T-helper 2 cell (primary cell): Measurements from ENCODE around the gene EML5.

Source experiments
- DNase-seq, 5 experiments: peaks; one replicate each; pipeline versions ENCODE4 v3.0.0 to v3.0.0-alpha.2; 2012 to 2022

Gene EML5

DNA sequence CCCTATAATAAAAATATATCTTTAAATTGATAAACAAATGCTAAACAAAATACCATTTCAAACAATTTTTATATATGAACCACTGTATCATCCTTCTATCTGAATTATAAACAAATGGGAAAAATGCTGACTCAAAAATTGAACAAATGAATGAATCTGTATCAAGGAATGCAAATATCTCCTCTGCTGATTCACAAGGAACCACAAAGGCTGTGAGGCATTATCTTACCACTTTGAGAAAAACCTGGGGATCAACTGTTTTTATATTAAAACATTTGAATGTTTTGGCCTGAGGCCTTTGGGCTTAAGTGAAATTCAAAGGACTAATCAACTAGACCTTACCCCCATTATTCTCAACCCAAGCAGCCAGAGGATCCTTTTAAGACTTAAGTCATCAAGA is 86.3 kb downstream of the EML5 start:
- DNase-seq = no peak

DNA sequence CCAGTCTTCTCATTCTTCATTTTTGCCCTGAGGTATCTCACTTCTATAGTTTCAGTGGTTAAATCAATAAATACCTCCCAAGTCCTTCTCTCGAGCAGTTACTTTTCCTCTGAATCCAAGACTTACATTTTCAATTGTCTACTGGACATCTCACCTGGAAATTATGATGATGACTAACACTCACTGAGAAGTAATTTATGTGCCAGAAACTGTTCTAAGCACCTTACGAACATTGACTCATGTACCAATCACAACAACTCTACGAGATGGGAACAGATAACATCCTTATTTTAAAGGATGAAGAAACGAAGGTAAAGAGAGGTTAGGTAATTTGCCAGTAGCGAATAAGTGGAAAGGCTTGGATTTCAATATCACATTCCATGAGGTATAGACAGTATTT is 94.1 kb downstream of the EML5 start:
- no peak for DNase-seq

GRCh38 chr14:88695870-88696269 is 96.9 kb downstream of the EML5 start:
- DNase-seq = no peak

- DNase-seq = no peak
Measured at GRCh38 chr14:88688386-88688785, 104.4 kb downstream of the EML5 start.

- no peak for DNase-seq
Measured at GRCh38 chr14:88683119-88683518, 109.6 kb downstream of the EML5 start.

GRCh38 chr14:88682495-88683114 is 110.1 kb downstream of the EML5 start:
- no peak for DNase-seq

DNA sequence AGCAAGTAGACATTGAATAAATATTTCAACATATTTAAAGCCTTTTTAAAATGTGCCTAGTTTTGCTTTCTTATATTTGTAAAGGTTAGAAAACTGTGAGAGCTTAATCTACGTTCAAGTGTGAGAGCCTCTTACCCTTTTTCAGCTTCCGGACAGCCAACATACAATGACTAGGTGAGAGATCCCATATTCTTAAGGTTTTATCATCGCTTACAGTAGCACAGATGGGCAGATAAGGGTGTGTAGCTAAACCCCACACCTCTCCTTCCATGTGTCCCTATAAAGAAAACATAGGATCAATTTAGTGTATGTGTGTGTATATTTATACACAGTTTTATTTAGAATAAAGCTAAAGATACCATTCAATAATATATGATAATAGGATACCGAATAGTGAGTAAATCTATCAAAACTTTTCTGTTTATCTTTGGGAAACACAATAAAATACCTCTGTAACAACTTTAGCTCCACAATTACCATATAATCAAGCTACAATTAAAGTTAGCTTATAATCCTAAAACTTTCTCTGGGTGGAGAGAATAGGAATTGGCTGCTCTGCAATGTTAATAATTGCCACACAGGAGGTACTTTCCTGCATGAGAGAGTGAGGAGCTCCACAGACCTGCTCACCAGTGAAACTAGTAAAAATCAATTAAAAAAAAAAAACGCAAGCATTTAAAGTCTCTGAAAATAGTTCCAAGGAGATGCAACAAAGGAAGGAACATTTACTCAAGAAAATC is 110.8 kb downstream of the EML5 start:
- DNase-seq = no peak

- DNase-seq = no peak
Measured at GRCh38 chr14:88669346-88669745, 123.4 kb downstream of the EML5 start.

DNA sequence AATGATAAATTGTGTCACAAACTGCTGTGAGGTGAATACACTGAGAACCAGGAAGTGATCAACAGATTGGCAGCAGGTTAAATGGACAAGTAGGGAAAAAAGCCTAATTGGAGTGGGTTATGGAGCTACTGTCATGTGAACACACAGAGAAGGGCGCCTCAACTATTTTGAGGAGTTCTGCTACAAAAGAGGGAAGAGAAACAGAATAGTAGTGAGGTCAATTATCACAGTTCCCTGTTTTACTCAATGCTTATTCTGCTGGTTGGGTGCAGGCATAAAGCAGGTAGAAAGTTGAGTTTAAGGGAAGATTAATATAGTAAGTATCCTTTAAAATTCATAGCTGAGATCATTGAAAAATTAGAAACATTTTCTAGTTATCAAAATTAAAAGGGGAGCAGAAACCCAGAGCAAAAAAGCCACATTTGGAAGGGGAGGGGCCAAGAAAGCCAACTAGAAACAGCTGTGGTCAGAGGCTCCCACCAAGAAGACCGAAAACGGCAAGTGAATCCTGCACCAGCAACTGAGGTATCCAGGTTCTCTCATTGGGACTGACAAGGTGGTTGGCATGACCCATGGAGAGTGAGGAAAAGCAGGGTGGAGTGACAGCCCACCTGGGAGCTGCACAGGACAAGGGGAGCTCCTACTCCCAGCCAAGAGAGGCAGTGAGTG is 124.2 kb downstream of the EML5 start:
- no peak for DNase-seq

- DNase-seq = peak in 2 of 5 experiments; percentile 17 to 75
Measured at GRCh38 chr14:88667555-88668273, 125.0 kb downstream of the EML5 start.

DNA sequence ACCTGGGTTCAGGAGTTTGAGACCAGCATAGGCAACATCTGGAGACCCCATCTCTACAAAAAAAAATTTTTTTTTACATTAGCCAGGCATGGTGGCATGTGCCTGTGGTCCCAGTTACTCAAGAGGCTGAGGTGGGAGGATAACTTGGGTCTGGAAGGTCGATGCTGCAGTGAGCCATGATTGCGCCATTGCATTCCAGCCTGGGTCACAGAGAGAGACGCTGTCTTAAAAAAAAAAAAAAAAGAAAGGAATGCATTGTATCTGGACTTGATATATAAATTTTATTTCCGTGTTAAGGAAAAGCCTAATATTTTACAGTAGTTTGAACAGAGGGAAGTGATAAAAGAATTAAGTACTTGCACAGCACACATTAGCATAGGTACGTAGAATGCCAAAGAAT is 132.7 kb downstream of the EML5 start:
- no peak for DNase-seq

GRCh38 chr14:88639221-88639620 is 153.5 kb downstream of the EML5 start:
- no peak for DNase-seq

GRCh38 chr14:88632512-88632911 is 160.2 kb downstream of the EML5 start:
- DNase-seq = no peak

- DNase-seq = no peak
Measured at GRCh38 chr14:88631091-88631490, 161.7 kb downstream of the EML5 start.

DNA sequence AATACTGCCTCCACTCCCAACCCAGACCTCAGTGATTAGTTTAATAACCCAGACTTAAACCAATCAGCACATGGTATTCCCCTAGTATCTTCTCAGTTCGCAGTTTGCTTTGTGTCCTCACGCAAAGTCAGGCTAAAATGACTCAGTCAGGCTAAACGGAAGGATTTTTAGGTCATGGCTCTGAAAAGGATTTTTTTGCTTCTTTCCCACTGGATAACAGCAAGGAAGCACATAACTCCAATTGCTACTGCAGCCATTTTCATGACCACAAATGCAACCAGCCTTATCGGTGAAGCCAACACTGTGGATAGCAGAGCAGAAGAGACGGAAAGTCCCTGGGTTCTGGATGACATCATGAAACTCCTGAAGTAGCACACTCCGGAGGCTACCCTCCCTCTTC is 162.2 kb downstream of the EML5 start:
- DNase-seq = no peak

- DNase-seq = no peak
Measured at GRCh38 chr14:88628462-88628861, 164.3 kb downstream of the EML5 start.

GRCh38 chr14:88628033-88628432 is 164.7 kb downstream of the EML5 start:
- DNase-seq = no peak

GRCh38 chr14:88625671-88626070 is 167.1 kb downstream of the EML5 start:
- no peak for DNase-seq

- no peak for DNase-seq
Measured at GRCh38 chr14:88621100-88621499, 171.7 kb downstream of the EML5 start.

DNA sequence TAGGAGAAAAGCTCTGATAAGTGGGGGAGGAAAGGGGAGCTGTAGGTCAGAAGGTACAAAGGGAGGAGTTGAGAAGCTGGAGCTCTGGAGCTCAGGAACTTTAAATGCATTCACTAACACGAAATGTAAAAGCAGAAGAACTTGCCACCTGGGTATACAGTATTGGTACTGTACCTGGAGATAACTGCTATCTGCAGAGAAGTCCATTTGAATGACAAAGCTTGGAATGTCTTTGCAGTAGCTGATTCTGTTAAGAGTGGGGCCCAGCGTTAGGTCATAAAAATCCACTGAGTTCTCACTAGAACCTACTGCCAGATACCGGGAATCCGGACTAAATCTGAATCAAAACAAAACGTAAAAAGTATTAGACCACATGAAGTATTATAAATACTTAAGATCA is 174.3 kb downstream of the EML5 start:
- DNase-seq = no peak

GRCh38 chr14:88617479-88617878 is 175.3 kb downstream of the EML5 start:
- no peak for DNase-seq

DNA sequence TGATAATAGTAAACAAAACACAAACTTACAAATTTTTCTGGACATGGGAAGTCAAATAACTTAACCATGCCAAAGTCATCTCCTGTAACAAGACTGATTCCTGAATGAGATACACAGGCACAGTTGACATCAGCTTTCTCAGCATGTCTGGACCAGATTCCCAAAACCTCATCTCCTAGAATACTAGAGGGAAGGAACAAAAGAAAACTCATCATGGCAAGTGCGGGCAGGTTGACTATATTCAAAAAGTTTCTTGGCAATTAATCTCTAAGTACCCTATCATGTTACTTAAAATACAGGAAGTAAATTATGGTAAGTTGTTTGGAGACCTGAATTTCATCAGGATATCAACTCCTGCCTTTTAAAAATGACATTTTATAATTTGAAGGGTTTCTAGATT is 176.1 kb downstream of the EML5 start:
- no peak for DNase-seq

DNA sequence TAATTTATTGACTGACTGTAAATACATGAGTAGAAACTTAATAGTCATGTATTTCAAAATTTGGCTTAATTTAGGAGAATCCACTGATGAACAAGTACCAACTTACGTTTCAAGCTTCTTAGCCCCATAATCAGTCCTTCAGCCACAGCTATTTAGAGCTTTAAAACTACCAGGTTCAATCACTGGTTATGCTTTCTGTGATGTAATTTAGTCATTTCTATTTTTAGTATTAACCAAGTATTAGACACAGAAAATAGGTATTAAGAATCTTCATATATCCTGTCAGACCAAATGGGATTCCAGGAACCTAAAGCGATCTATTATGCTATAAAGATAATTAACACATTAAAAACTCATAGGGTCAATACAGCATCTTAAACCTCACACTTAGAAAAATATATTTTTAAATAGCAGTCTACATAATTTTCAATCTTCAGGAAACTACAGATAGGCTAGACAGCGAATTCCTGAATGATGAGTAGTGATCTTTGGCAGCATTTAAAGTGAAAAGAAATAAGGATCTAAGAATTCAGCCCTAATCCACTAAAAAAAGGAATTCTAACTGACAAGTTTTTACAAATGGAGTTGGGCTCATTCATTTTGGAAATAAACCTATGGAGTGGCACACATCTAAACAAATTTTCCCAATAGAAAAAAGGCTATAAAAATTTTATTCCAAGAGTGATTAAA is 178.4 kb downstream of the EML5 start:
- no peak for DNase-seq
